Measurements from ENCODE around the gene MEFV.

- no peak for TF ChIP-seq POLR2A (IDR thresholded peaks at IDR 0.05)
- TF ChIP-seq CTCF (IDR thresholded peaks at IDR 0.05), result no peak
Measured at GRCh38 chr16:3207086-3207953, 49.1 kb downstream of the MEFV start.
